Right cardiac atrium (tissue), 5 donors: ENCODE measurements around the gene AIRE. TPM values are rescaled to one million over a fixed set of nuclear protein-coding genes. Genes with fewer than 3 reads are reported as not detected.
A peak's percentile ranks its signal among the peaks of the same experiment; 100 is the strongest.
"Not testable (repeated sequence)": the region's sequence is repeated elsewhere in the genome, so short reads cannot be mapped to it uniquely, and the experiment has no call there.

Experiments
- ATAC-seq, 2 donors: fragments of 200-7000 bp; cut with Tn5 transposase; one replicate each; pipeline versions ENCODE4 v1.8.0 to v1.9.1; 2020; ENCODE audit warnings: moderate library complexity in 2 of 2, mild to moderate bottlenecking in 1 of 2
- DNase-seq, 3 donors: peaks; one replicate each; pipeline ENCODE4 v3.0.0-alpha.2; 2020
- H3K27ac ChIP-seq: one replicate; pipeline ENCODE4 v1.5.1; 2013; ENCODE audit warnings: mild to moderate bottlenecking, low read length, control low read depth, moderate library complexity
- H3K27me3 ChIP-seq: one replicate; pipeline ENCODE4 v1.6.1; 2013; ENCODE audit not compliant: control insufficient read depth, insufficient read depth
- H3K4me1 ChIP-seq: one replicate; pipeline ENCODE4 v1.6.1; 2013; ENCODE audit warnings: low read length; ENCODE audit not compliant: control insufficient read depth, insufficient read depth
- H3K4me3 ChIP-seq: one replicate; pipeline ENCODE4 v1.5.1; 2013; ENCODE audit warnings: low read length, control low read depth
- H3K9me3 ChIP-seq: one replicate; pipeline ENCODE4 v1.6.1; 2013; ENCODE audit warnings: low read length; ENCODE audit not compliant: control insufficient read depth
- WGBS: extraction: QIAGEN DNeasy Blood & Tissue Kit; methylation state at CpG from one replicate; pipeline ENCODE4 v1.1.7; 2013; 5-methylcytosine and 5-hydroxymethylcytosine counted together
- intact Hi-C, 4 donors: fragments of 100-400 bp; cut with DNase I; formaldehyde crosslinking; loops; one replicate each; pipeline versions ENCODE4 v1.11.0 to v1.14.0; 2022 to 2023
- polyA plus RNA-seq: library from polyadenylated mRNA; stranded (reverse); fragments of 200-250 nt; gene quantifications from one replicate; pipeline ENCODE4 v1.2.3, GENCODE V29; 2013
- total RNA-seq, 4 donors: library from RNA; stranded (reverse); fragmentation: NEBNext Ultra II Directional; extraction: Animal tissue kit (Norgen Biotek cat#: 25700); gene quantifications; one replicate each; pipeline ENCODE4 v1.2.1, GENCODE V29; 2021
- donor health status: healthy with polysubstance abuse.
- donor health status: DM: no; HTN: yes; CAD: no.
- donor health status: DM: no; HTN: no; CAD: no.
- donor health status: DM: no; HTN: yes; CAD: no; lungs with severe emphysema.
- donor health status: DM: yes; HTN: yes; CAD: no.

Gene AIRE
- total and polyA plus RNA-seq, 5 donors, result 0.05 to 0.14 (median 0.13) TPM; not detected in 1

DNA sequence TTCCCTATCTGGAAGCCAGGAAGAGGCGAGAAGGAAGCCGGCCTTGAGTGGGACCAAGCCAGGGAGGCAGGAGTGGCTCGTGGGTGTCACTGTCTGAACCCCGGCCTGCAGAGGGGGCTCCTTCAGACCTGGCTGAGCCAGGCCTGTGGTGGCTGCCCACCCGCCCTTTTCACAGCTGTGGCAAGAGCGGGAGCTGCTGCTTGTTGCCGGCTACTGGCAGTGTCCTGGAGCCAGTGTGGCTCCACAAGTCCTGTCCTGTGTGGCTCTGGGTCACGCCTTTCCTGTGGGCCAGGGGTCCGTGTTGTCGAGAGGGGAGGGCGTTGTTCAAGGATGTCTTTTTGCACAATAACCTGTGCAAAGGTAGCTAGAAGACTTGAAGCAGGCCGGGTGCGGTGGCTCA, 15.5 kb downstream of the AIRE start:
- peak overlapping the region; percentile 90 for H3K4me3 ChIP-seq
- no peak for ATAC-seq

DNA sequence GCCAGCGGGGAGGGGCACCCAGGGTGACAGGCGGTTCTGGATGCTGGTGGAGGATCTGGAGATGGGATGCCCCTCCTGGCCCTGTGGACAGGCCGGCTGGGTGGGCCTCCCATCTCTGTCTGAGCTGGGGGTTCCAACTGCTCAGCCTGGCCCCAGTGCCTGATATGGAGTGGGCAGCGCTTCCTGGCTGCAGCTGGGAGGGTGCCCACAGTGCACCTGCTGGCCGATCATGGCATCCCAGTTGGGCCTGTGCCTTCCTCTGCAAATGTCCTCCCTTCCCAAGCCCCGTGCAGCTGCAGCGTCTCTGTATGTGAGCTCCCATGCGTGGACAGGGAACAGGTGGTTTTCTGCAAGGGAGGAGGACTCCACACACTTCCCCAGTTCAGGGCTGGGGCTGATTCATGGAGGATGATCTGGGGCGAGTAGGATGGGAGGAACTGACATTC, 16.3 kb downstream of the AIRE start:
- H3K4me1 ChIP-seq, result peaks cover 3% of the 10 kb centered on the region
- 78% methylated on average over 9 of the region's 9 CpGs for WGBS

More for the DNA sequence above, 15.5 kb downstream of the AIRE start:
- Histone ChIP-seq H3K27ac (no peak overlapping the region), H3K27me3 (no peaks in the 10 kb centered on the region), H3K9me3 (no peaks in the 10 kb centered on the region), H3K4me1 (peaks cover 3% of the 10 kb centered on the region)
- peak in 1 of 3 donors; percentile 71 for DNase-seq
- intact Hi-C loops, result no loop called here
- 61% methylated on average over 13 of the region's 13 CpGs for WGBS

DNA sequence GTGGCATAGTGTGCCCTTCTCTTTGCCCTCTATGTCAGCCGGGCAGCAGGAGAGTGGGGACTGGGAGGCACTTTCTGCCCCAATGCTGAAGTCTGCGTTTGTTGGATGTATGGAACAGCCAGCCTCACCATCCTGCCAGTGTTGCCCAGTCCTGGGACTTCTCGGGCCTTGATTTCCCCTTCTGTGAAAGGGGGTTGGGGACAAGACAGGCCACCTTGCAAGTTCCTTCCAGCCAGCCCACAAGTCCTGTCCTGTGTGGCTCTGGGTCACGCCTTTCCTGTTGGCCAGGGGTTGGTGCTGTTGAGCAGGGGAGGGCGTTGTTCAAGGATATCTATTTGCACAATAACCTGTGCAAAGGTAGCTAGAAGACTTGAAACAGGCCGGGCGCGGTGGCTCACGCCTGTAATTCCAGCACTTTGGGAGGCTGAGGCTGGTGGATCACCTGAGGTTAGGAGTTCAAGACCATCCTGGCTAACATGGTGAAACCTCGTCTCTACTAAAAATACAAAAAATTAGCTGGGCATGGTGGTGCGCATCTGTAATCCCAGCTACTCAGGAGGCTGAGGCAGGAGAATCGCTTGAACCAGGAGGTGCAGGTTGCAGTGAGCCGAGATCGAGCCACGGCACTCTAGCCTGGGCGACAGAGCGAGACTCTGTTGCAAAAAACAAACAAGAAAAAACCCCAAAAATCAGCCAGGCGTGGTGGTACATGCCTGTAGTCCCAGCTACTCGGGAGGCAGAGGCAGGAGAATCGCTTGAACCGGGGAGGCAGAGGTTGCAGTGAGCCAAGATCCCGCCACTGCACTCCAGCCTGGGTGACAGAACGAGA, 17.1 kb downstream of the AIRE start:
- H3K27ac ChIP-seq, result not testable (repeated sequence)
- 88% methylated on average over 23 of the region's 23 CpGs for WGBS

More for the DNA sequence above, 16.3 kb downstream of the AIRE start:
- intact Hi-C loops, result no loop called here
- Histone ChIP-seq H3K9me3 (no peaks in the 10 kb centered on the region), H3K27ac (no peak overlapping the region), H3K27me3 (no peaks in the 10 kb centered on the region), H3K4me3 (no peak overlapping the region)
- DNase-seq (peak in 1 of 3 donors; percentile 60), ATAC-seq (no peak)

DNA sequence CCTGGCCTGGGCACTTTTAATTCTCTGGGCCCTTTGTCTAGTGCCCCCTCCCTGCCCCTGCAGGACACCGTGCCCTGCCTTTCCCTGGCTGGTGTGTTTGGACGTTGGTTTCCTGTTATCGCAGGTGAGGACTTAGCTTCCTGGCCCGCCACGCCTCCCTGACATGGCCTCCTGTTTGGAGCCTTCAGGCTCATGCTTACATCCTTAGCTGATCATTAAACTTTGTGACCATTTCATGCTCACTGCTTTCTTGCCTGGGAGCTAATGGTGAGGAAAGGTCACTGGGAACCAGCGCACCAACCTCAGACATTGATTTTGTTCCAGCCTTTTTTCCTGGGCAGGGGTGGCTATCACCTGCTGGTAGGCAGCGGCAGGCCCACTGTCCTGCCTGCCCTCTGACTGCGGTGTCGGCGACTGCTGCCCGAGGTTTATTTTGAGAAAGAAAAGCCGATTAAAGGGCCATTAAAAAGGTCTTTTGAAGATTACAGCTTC, 17.9 kb downstream of the AIRE start:
- Histone ChIP-seq H3K9me3 (no peaks in the 10 kb centered on the region), H3K27me3 (no peaks in the 10 kb centered on the region), H3K4me3 (no peak overlapping the region), H3K4me1 (peaks cover 3% of the 10 kb centered on the region), H3K27ac (no peak overlapping the region)
- ATAC-seq (no peak), DNase-seq (no peak)
- intact Hi-C loops, result no loop called here
- 78% methylated on average over 12 of the region's 12 CpGs for WGBS

More for the DNA sequence above, 17.1 kb downstream of the AIRE start:
- H3K4me3 ChIP-seq, DNase-seq, H3K4me1 ChIP-seq, intact Hi-C loops, H3K9me3 ChIP-seq, ATAC-seq, H3K27me3 ChIP-seq: not testable (repeated sequence)

DNA sequence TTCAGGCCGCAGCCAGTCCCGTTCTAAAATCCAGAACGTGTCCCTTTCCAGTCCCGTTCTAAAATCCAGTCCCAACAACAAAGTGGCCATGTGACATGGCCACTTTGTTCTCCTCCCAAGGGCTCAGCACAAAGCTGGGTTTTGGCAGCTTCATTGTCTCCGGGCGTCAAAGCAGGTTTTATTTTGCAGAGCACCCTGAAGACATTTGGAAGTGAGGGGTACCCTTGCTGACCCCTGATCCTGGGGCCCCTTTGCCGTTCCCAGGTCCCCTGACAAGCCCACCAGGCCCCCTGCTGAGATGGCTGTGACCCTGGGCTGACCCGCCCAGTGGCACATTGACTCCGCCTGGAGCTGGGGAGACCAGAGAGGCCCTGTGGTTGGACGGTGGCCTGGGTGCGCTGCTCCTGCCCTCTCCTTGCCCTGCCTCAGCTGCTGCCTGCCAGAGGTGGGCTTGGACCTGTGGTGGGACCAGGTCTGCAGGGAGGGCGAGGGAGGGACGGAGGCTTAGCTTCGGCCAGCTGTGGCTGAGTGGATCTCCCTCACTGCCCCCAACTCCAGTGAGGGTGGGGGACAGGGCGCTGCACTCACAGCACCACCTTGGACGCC, 18.4 kb downstream of the AIRE start:
- H3K4me1 ChIP-seq, result peaks cover 3% of the 10 kb centered on the region
- 68% methylated on average over 16 of the region's 16 CpGs for WGBS

DNA sequence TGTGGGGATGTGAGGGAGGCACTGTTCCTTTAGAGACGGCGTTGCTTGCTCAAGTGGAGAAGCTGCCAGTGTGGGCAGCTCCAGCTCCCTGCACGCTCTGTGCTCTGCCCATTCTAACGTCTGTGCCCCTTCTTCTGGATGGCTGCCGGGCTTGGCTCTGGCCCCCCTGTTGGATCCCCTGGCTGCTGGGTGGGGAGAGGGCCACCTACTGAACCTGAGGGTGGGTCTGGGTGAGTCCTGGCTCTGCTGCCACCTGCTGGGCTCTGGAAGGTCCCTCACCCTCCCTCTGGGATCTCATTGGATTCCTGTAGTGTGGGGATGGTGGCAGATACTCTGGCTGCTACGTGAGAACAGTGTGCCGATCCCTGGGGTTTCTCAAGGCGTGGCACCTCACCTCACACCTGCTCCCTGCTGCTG, 19.2 kb downstream of the AIRE start:
- Histone ChIP-seq H3K4me1 (peaks cover 3% of the 10 kb centered on the region), H3K27ac (no peak overlapping the region)
- intact Hi-C loops, result no loop called here

More for the DNA sequence above, 18.4 kb downstream of the AIRE start:
- H3K4me3 ChIP-seq, result no peak overlapping the region
- no peak overlapping the region for H3K27ac ChIP-seq
- DNase-seq (no peak), ATAC-seq (no peak)
- H3K27me3 ChIP-seq, result no peaks in the 10 kb centered on the region
- intact Hi-C loops, result no loop called here
- H3K9me3 ChIP-seq, result no peaks in the 10 kb centered on the region

DNA sequence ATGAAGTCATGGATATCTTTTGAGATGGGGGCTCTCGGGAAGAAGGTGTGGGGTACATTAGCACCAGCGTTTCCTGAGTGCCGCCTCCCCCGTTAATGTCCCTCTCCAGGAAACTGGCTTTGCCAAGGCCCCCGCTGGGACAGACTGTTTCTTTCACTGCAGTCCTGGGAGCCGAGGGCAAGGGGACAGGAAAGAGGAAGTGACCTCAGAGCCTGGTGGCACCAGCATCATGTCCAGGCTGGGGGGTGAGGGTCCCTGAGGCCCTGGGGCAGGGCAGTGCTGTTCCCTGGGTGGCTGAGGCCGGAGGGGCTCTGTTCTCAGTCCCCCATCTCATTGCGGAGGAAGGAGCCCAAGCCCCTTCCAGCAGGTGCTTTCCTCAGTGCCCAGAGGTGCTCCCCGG, 20.0 kb downstream of the AIRE start:
- Histone ChIP-seq H3K9me3 (no peaks in the 10 kb centered on the region), H3K27ac (no peak overlapping the region), H3K4me1 (peaks cover 3% of the 10 kb centered on the region), H3K27me3 (no peaks in the 10 kb centered on the region), H3K4me3 (no peak overlapping the region)
- intact Hi-C loops, result no loop called here
- 65% methylated on average over 9 of the region's 9 CpGs for WGBS
- no peak for ATAC-seq
- no peak for DNase-seq

More for the DNA sequence above, 19.2 kb downstream of the AIRE start:
- no peaks in the 10 kb centered on the region for H3K9me3 ChIP-seq
- H3K4me3 ChIP-seq, result no peak overlapping the region
- no peaks in the 10 kb centered on the region for H3K27me3 ChIP-seq
- ATAC-seq (peak in 1 of 2 donors; percentile 31), DNase-seq (no peak)
- WGBS, result 46% methylated on average over 8 of the region's 8 CpGs

DNA sequence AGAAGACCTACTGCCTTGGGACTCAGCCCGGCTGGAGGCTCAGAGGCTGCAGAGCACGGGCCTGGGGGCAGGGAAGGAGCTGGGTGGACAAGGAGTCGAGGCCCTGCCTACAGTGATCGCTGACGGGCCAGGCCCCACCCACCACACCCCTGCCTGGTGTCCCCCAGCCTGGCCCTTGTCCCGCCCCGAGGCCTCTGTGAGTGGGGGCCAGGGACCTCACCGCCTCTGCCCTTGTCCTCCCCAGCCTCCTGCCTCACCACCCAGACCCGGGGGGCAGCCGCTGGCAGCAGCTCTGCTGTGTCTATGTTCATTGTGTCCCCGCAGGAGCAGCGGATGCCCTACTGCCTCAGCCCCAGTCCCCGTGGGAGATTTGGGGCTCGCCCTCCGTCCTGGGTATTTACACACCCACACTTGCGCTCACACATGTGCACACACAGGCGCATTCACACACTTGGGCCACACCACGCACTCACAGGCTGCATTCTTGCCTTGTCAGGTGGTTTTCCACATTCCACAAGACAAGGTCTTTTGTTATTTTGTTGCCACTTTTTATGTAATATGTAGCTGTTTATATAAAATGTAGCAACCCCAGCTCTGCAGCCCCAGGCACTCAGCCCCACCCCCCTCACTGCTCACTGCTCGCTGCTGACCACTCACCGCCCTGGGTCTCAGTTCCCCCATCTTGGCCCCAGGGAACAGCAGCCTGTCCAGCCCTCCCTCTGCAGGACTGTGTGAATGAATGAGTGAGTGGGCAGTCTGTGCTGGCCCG, 21.4 kb downstream of the AIRE start:
- Histone ChIP-seq H3K4me3 (no peak overlapping the region), H3K9me3 (no peaks in the 10 kb centered on the region), H3K27me3 (no peaks in the 10 kb centered on the region), H3K27ac (no peak overlapping the region), H3K4me1 (no peaks in the 10 kb centered on the region)
- ATAC-seq (no peak), DNase-seq (no peak)
- WGBS, result 79% methylated on average over 21 of the region's 21 CpGs
- intact Hi-C loops, result no loop called here

DNA sequence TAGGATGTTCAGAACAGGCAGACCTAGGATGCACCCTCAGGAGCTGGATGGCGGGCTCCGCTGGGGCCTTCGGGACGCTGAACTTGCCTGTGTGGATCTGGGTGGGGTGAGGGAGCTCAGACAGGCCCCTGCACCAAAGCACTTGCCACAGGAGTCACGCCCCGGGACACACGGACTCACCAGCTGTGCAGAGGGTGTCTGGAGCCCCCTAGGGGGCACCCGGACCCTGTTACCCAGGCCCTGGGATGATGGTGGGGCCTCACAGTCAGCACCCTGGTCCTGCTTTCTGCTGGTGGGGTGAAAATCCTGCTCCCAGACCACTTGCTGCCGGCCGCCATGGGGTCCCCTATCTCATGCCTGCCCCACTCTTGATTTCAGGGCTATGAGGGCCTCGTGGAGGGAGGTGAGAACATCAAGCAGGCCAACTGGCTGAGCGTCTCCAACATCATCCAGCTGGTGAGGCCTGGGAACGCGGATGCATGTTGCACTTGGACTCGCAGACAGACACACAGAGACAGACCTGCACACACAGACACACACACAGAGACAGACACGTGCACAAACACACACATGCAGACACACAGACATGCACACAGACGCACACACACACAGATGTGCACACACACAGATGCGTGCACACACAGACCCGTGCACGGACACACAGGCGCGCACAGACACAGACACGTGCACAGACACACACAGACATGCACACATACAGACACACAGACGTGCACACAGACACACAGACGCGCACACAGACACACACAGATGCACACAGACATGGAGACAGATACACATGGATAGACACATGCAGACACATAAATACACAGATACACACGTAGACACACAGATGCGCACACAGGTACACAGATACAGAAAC, 25.2 kb downstream of the AIRE start:
- Histone ChIP-seq H3K4me3 (no peak overlapping the region), H3K27me3 (no peaks in the 10 kb centered on the region), H3K27ac (no peak overlapping the region), H3K9me3 (no peaks in the 10 kb centered on the region), H3K4me1 (no peaks in the 10 kb centered on the region)
- WGBS, result 91% methylated on average over 28 of the region's 28 CpGs
- no peak for ATAC-seq
- no peak for DNase-seq
- intact Hi-C loops, result no loop called here

DNA sequence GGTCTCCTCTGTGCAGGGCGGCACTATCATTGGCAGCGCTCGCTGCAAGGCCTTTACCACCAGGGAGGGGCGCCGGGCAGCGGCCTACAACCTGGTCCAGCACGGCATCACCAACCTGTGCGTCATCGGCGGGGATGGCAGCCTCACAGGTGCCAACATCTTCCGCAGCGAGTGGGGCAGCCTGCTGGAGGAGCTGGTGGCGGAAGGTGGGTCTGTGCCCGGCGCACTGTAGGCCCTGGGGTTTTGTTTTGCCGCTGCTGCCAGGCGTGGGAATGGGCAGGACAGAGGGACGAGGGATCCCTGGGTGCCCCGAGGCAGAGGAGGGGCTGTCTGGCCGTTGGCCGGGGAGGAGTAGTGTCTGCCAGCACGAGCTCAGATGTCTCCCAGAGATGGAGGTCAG, 26.4 kb downstream of the AIRE start:
- no peak overlapping the region for H3K4me3 ChIP-seq
- intact Hi-C loops, result no loop called here
- WGBS, result 94% methylated on average over 22 of the region's 22 CpGs

More for the DNA sequence above, 26.4 kb downstream of the AIRE start:
- Histone ChIP-seq H3K9me3 (no peaks in the 10 kb centered on the region), H3K27ac (no peak overlapping the region), H3K4me1 (no peaks in the 10 kb centered on the region), H3K27me3 (no peaks in the 10 kb centered on the region)
- no peak for ATAC-seq
- DNase-seq, result no peak
